HG03280 (cell line): ENCODE measurements around the gene AKAP13.

Experiments
- ATAC-seq: cut with Tn5 transposase; IDR thresholded peaks from one replicate; pipeline ENCODE4 v1.9.1; 2021; ENCODE audit warnings: mild to moderate bottlenecking, moderate library complexity; ENCODE audit not compliant: unreplicated experiment

Gene AKAP13

DNA sequence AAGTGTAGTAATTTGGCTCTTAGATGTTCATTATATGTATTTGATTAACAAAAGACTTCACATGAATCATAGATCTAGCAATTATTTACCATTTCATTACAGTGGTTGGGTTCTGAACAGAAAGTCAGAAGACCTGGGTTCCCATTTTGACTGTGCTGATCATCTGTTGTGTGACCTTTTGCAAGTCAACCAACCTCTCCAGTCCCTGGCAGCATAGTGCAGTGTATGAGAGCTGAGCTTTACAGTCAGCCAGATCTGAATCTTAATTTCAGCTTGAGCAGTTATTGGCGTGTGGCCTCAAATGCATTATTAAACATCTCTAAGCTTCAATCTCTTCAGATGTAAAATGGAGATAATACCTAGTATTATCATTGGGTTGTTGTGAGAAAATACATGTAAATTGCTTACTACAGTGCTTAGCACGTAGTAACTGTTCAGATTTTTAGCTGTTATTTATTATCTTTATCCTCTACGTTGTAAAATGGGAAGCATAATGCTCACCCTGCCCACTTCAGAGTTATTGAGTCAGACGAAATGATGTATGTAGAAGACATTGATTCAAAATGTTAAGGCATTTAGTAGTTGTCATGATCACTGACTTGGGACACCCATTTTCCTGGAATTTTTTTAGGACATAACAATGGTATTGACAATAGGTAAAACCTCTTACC lies 310.3 kb downstream of the AKAP13 start:
- ATAC-seq, result peak; percentile 40

DNA sequence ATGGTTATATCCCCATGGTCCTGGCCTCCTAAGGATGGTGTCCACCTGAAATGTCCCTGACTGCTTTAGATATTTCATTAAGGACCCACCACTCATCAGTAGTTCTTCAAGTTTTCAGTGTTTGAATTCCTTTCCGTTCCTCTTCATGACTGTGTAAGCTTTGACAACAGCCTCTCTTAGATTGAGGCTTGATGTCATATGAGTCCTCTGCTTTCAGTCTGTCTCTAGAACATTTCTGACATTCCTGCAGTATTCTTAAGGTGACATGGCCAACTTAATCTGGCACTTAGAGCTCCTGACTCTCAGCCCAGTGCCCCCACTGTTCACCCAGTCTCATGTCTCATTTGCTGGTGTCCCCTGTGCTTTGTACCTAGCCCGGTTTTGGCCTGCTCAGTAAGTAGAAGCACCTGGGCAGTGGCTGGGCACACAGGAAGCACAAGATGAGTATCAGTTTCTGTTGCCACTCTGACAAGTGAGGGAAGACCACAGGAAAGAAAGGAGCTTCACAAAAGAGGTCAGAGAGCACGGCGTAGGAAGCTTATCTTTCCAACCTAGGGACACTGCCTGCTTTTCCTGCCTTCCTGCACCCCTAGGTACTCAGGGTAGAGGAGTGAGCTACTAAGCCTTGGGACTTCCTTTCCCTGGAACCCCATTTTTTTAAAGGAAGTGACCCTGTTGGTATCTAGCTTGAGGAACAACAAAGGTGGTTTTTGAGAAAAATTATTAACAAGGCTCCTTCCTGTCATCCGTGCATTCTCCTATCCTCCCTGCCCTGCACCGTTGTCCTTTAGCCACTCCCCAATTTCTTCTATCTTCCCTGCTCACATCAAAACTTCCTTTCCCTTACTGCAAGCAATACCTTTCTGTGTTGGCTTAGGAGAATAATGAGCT lies 311.2 kb downstream of the AKAP13 start:
- ATAC-seq, result peak; percentile 38

DNA sequence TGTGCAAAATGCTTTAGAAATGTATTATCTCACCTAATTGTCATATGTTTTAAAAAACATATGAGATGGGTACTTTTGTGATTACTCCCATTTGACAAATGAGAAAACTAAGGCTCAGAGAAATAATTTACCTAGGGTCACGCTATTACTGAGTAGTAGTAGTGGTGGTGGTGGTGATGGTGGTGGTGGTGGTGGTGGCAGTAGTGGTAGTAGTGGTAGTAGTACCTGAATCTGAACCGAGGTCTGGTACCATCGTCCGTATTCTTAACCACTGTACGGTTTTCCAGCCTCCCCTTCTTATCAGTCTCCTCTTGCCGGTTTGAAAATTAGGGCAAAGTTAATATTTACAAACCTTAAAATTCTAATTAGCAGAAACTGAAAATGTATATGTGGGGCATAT lies 311.9 kb downstream of the AKAP13 start:
- ATAC-seq, result no peak

DNA sequence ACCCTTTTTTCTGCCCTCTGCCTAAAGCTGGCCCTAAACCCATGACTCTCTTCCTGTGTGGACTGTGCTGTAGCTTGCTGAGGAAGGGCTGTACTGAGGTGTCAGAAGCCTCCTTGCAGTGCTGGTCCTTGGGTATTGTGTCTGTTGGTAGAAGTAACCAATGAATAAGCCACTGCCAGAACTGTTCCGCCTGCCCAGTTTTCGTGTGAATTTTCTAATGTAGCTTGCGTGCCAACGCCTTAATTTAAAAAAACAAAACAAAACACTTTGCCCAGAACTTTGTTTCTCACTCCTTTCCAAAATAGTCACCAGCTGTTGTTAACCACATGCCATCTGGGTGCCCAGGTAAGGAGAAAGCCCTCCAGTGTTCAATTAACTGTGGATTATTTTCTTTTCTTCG lies 312.5 kb downstream of the AKAP13 start:
- ATAC-seq, result peak; percentile 40

DNA sequence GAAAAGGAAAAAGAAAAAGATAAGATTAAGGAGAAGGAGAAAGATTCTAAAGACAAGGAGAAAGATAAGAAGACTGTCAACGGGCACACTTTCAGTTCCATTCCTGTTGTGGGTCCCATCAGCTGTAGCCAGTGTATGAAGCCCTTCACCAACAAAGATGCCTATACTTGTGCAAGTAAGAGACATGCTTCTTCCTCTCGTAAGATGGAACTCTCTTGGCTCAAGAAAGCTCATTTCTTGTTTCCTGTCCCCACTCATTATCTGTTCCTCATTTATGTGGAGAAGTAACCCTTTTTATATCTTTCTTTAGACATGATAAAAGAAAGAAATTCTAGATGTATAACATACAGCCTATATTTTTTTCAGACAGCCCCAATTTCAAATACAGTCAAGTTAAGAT lies 312.9 kb downstream of the AKAP13 start:
- ATAC-seq, result peak; percentile 9

DNA sequence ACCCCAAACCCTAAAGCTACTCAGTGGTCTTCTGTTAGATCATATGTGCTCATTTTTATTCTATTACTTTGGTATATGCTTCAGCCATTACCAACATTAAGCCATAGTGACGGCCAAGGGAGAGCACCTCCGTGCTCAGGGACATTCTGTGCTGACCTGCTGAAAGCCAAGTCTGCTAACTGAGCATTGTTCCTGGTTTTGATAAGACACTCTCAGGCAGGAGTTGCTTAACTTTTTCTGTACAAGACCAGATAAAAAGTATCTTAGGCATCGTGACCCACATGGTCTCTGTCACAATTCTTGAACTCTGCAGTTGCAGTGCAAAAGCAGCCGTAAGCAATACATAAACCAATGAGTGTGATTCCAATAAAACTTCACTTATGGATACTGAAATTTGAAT lies 313.7 kb downstream of the AKAP13 start:
- no peak for ATAC-seq

DNA sequence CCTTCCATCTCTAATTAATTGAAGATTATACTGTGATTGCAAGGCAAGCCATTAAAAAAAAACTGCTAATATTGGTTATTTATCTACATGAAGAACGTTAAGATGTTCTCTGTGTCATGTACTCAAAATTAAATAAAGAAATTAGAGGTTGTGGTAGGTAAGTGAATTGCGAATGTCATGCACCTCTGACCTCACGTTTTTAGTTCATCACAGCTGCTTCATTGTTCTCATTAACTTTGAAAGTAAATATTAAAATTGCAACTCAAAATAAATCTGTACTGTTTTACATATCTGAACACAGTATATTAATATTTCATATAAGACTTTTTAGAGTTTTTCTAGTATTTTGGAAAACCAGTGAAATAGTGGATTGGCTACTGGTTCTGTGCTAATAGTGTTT lies 320.4 kb downstream of the AKAP13 start:
- ATAC-seq, result no peak

DNA sequence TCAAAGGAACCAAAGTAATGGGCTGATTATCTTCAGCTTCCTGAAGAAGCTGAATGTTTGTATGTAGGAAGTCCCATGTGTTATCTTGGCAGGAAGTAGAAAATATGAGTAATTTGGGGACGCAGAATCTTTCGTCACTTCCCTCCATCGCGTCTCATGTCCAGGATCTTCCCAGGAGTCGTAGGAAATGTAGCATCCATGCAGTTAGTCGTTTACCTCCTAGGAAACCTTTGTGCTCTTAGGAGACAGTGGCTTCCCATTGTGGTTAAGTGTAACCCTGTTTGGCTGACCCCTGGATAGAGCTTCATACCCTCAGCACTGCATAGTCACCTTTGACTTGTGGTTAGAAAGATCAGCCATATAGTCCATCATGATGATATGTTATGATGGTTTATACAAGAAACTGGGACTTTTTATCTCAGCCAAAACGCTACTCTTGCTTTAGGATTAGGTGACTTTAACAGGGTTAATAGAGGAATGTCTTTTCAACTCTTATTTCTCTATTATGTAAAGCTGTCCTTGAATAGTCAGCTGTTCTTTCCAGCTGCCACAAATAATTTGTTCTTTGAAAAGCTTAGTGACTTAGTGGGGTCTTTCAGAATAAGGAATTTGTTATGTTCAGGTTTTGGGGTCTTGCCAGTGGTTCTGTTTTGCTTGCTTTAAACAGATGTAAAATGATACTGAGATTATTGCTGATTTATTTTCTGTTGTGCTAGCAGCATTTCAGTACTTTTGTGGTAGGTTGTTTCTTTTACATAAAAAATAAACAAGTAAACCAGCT lies 322.1 kb downstream of the AKAP13 start:
- no peak for ATAC-seq

DNA sequence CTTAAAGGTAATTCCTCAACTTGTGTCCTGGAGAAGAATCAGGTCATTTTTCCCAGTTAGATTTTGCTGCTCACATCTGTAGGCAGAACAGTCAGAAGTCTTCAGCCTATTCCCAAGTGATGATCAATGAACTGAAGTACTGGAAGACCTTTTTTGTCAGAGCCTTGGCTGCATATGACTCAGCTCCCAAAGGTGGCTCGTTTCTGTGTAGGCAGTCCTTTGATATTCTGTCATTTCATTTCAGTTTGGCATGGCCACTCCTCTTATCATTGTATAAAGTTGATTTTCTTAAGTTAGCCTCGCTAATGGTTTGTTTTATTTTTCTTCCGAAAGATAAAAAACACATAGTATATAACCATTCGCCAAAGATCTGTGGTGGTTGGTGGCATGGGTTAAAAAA lies 323.7 kb downstream of the AKAP13 start:
- no peak for ATAC-seq

DNA sequence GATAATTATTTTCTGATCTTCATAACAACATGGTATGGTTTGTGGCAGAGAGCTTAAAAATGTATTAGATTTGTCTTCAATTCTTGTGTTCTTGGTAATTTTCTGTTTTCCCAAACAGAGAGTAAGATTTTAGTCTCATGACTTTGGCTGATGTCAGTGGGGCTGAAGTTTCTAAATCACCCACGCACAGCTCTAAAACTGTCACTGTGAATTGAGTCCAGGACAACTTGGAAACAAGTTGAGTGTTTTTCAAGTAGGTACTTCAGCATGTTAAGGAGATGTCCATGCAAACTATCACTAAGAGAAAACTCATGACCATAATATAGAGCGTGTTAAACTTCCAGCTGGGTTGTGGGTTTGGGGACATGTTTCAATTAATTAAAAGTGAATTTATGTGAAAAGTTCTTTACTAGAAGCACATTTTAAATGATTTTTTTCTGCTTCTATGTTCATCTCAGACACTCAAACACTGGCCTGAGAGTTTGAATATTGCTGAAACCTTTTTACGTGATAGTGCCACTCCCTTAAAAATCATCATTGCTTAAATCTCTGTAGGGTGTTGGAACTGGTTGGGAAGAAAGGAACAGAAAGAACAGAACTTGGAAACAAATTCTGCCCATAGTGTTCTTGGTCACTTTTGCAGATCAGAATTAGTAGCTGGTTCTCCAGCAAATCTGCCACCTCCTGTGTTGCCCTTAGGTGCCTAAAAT lies 324.5 kb downstream of the AKAP13 start:
- ATAC-seq, result no peak

DNA sequence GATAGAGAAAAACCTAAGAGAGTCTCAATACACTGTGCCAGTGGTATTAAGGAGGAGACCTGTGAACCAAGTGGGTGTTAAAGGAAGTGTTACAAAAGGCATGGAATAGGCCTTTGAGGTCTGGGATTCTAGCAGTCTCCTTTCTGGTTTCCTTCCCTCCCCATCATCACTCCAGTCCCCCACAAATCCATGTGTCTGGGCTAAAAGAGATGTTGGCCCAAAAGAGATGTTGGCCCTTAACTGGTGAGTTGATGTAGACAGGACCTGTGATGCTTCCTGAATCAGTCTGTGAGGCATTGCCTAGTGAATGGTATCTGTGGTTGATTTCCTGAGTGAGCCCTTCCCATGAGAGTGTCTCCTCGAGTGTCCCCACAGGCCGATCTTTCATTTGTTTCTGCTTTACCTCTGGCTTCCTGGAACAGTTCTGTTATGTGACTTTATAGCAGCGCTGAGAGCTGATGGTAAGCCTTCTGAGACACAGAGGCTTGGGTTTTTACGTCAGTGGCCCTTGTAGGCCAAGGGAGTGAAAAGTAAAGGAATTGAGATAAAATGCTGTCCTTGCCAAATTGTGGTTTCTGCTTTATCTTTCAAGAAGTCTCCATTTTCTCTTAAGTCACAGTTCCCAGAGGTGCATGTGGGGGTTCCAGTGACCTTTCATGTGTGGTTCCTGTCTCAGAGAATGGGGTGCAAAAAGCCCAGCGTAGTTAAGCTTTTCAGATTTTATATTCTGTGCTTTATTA lies 326.5 kb downstream of the AKAP13 start:
- no peak for ATAC-seq

DNA sequence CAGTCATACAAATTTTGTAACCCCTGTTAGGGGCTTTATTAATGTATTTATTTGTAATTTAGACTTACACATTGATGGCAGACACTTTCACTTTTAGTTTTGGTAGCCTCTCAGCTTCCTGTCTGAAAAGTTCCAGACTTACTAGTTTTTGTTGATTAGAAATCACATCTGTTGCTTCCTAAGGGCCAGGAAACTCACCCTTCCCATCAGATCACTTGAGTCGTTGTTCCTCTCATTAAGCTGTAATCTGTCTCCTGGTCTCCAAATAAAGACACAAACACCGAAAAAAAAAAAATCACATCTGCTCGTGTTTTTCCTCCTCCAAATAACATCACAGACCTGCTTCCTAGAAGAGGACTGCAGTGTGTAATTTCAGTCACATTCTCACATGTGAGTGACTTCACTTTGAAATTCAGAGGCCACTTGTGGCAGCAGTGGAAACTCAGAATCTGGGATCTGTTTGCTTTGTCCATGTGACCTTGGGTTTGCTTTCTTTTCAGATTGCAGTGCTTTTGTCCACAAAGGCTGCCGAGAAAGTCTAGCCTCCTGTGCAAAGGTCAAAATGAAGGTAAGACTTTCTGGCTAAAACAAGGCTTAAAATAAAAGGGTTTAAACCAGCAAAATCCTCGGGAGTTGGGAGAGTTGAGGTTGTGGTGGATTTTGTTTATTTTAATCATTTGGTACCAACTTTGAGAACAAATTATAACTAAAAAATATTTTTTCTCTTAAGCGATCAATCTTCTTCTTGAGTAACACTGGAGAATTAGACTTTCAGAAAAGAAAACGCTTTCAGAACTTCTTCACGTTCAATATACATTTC lies 327.3 kb downstream of the AKAP13 start:
- ATAC-seq, result no peak

DNA sequence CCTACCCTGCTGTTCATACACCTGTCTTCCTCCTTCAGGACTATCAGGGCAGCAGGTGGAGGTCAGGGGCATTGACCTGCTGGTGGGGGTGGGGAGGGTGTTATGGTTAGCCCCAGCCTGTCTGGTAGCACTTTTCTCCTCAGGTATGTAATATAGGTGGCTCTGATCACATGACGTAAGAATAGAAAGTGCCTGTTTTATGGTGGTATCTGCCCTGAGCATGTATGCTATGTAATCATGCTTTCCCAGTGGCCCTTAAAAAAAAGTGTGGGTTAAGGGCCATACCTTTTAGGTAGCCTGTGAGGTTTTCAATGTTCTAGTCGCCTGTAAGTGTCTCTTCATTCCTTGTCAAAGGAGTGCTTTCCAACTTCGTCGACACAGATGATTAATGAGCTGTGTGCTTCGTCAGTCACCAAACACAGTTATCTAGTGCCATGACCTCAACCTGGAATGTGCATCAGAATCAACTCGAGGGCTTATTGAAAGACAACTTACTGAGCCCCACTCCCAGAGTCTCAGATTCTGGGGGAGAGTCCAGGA lies 328.1 kb downstream of the AKAP13 start:
- ATAC-seq, result no peak

DNA sequence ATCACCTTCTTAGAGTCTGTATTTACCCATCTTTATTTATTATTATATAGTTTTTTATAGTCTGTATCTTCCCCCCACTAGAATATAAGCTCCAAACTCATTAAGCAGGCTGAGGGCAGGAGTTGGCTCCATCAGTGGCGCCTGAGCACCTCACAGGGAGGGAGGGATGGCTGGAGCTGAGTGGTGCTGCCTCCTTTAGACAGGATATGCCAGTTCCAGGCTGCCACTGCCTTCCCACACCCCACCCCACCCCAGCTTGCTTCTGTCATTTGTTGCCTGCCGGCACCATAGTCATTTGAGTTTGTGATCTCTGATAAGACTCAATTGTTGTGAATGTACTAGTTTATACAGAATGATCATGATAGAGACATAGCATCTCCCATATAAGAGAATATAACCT lies 328.8 kb downstream of the AKAP13 start:
- no peak for ATAC-seq

DNA sequence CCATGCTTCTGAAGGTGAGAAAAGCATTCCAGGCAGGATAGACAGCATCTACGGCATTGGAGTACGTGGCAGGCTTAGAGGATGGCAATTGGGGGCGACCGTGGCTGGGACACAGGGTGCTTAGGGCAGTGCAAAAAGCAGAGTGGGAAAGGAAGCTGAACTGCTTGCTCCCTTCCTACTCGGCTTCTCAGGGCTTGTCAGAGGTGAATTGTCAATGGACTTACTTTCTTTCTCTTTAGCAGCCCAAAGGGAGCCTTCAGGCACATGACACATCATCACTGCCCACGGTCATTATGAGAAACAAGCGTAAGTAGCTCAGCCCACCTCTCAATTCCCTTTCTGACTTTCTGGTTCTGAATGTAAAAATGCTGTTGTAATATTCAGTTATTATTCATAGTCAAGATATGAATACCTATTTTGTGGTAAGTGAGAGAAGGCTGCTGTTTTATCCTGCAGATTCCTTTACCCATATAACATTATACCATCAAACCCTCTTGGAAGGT lies 330.0 kb downstream of the AKAP13 start:
- peak; percentile 67 for ATAC-seq

DNA sequence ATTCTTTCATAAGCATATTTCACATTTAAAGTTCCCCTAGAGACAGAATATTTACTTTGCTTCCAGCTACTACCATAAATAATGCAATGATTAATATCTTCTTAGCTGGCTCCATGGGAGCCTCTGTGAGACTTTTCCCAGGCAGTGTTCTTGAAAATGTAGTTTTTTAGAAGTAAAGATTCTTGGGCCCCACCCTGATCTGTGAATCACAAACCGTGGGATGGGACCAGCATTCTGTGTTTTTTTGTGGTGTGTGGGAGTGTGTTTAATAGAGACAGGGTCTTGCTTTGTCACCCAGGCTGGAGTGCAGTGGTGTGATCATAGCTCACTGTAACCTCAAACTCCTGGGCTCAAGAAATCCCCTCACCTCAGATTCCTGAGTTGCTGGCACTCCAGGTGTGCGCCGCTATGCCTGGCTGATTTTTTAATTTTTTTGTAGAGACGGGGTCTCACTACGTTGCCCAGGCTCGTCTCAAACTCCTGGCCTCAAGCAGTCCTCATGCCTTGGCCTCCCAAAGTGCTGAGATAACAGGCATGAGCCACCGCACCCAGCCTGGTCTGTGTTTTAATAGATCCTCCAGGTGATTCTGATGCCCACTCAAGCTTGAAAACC lies 331.3 kb downstream of the AKAP13 start:
- ATAC-seq, result no peak

DNA sequence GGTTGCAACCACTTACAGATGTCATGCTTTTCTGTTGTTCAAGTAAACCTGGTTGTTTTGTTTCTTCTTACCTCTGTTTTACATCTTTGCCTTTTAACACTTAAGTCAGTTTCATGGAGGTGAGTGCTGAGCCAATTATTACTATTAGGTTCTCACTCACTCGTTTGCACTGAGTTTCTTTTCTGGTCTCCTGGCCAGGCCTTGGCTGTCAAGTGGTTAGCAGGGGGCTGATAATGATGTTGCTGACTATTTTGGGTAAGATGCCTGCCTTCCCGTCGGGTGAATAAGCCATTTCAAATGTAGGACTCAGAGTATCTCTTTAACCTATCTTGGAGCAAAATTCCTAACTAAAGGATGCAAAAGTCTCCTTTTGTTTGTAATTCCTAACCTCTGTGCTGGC lies 335.9 kb downstream of the AKAP13 start:
- ATAC-seq, result no peak

DNA sequence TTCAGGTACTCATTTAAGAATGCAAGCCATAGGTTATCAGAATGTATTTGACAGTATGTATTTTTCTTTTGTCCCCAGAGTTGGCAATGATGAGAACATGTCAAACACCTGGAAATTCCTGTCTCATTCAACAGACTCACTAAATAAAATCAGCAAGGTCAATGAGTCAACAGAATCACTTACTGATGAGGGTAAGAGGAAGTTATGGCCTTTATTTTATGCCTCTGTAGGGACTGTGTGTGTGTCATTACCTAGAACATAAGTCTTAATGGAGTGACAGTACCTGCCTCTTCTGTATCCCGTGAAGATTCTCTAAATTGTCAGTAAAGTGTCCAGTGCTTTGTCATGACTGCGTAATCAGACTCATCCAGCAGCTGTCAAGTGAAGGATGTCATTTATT lies 336.8 kb downstream of the AKAP13 start:
- ATAC-seq, result no peak
